Lower lobe of right lung (tissue), 2 donors: ENCODE data around the gene LNP1. TPM values are rescaled to one million over a fixed set of nuclear protein-coding genes. Genes with fewer than 3 reads are reported as not detected.
"Not testable (repeated sequence)": the region's sequence is repeated elsewhere in the genome, so short reads cannot be mapped to it uniquely, and the experiment has no call there.

Experiments used
- ATAC-seq, 2 donors: fragments of 200-7000 bp; cut with Tn5 transposase; one replicate each; pipeline ENCODE4 v1.9.1; 2020 to 2022; ENCODE audit warnings: mild to moderate bottlenecking in 2 of 2, moderate library complexity in 2 of 2
- DNase-seq: peaks from one replicate; pipeline ENCODE4 v3.0.0-alpha.2; 2020
- H3K27ac ChIP-seq: fragments of 200-600 bp; one replicate; pipeline ENCODE4 v1.8.0; 2022
- H3K27me3 ChIP-seq: fragments of 200-600 bp; one replicate; pipeline ENCODE4 v1.8.0; 2022; ENCODE audit warnings: low read depth
- H3K36me3 ChIP-seq: fragments of 200-600 bp; one replicate; pipeline ENCODE4 v1.8.0; 2022; ENCODE audit warnings: mild to moderate bottlenecking
- H3K4me1 ChIP-seq: fragments of 200-600 bp; one replicate; pipeline ENCODE4 v1.8.0; 2022
- H3K4me3 ChIP-seq: fragments of 200-600 bp; one replicate; pipeline ENCODE4 v1.8.0; 2022; ENCODE audit warnings: mild to moderate bottlenecking
- H3K9me3 ChIP-seq: fragments of 200-600 bp; one replicate; pipeline ENCODE4 v1.8.0; 2022
- intact Hi-C: fragments of 100-400 bp; cut with DNase I; formaldehyde crosslinking; loops from one replicate; pipeline ENCODE4 v1.11.0; 2022
- total RNA-seq: library from RNA; stranded (reverse); fragmentation: NEBNext Ultra II Directional; extraction: Animal tissue kit (Norgen Biotek cat#: 25700); gene quantifications from one replicate; pipeline ENCODE4 v1.2.1, GENCODE V29; 2021
- TF ChIP-seq, protein P1 (sequence below): fragments of 200-600 bp; IDR thresholded peaks from one replicate; pipeline ENCODE4 v1.8.0; 2022; ENCODE audit warnings: antibody characterized with exemption, mild to moderate bottlenecking
- donor health status: DM: no; HTN: yes; CAD: no; lungs with severe emphysema.

The LNP1 gene
- total RNA-seq, 1 donor from 2014 or later, result 2.0 TPM

DNA sequence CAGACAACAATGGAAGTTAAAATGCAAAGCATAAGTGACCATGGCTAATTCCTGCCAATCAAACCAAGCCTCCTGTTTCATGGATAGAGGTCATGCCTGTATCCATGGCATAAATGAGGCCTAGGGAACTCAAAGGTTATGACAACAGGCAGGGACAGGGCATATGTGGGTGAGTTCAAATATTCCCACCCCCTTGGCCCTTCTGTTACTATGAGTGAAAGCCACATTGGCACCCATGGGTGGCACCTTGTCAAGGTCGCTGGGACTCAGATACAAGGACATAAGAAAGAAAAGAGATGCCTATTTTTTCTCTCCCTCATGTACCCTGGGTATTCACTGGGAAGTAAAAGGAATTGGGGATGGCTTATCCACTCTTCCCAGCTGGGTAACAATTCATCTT is 65.8 kb downstream of the LNP1 start:
- H3K36me3 ChIP-seq, result no peaks in the 10 kb centered on the region
- DNase-seq, result no peak
- TF ChIP-seq, protein P1, sequence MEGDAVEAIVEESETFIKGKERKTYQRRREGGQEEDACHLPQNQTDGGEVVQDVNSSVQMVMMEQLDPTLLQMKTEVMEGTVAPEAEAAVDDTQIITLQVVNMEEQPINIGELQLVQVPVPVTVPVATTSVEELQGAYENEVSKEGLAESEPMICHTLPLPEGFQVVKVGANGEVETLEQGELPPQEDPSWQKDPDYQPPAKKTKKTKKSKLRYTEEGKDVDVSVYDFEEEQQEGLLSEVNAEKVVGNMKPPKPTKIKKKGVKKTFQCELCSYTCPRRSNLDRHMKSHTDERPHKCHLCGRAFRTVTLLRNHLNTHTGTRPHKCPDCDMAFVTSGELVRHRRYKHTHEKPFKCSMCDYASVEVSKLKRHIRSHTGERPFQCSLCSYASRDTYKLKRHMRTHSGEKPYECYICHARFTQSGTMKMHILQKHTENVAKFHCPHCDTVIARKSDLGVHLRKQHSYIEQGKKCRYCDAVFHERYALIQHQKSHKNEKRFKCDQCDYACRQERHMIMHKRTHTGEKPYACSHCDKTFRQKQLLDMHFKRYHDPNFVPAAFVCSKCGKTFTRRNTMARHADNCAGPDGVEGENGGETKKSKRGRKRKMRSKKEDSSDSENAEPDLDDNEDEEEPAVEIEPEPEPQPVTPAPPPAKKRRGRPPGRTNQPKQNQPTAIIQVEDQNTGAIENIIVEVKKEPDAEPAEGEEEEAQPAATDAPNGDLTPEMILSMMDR, result no peak
- ATAC-seq, result no peak
- intact Hi-C loops, result loop anchor here (10.0 kb wide), 1 partner anchor 118 kb away; no protein-coding TSS in a partner anchor
- no peaks in the 10 kb centered on the region for H3K4me1 ChIP-seq
- H3K9me3 ChIP-seq, result no peaks in the 10 kb centered on the region
- H3K4me3 ChIP-seq, result no peak overlapping the region
- H3K27me3 ChIP-seq, result no peaks in the 10 kb centered on the region
- H3K27ac ChIP-seq, result no peak overlapping the region

DNA sequence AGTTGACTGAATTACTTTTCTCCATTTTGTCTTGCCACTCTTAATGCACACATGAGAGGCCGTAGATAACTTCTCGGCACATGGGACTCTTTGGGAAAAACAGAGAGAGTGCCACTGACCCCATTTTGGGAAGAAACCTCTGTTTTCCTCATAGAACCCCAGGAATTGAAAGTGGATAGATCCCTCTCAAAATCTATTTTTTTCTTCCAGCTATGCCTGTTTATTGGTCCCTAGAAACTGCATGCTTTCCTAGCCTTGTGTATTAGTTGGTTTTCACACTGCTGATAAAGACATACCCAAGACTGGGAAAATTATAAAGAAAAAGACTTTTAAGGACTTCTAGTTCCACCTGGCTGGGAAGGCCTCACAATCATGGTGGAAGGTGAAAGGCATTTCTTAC is 67.3 kb downstream of the LNP1 start:
- intact Hi-C loops, result loop anchor here (10.0 kb wide), 1 partner anchor 116 kb away; no protein-coding TSS in a partner anchor

DNA sequence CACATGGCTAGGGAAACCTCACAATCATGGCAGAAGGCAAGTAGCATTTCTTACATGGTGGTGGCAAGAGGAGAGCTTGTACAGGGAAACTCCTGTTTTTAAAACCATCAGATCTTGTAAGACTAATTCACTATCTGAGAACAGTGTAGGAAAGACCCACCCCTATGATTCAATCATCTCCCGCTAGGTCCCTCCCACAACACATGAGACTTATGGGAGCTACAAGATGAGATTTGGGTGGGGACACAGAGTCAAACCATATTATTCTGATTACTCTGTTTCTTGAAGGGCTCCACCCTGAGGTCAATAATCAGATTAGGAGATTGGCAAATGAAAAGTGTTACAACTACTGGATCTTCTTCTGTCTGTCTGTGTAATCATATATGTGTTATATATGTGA is 69.6 kb downstream of the LNP1 start:
- TF ChIP-seq, protein P1, result no peak
- H3K27ac ChIP-seq, result no peak overlapping the region
- no peak overlapping the region for H3K4me3 ChIP-seq
- no peaks in the 10 kb centered on the region for H3K36me3 ChIP-seq
- H3K9me3 ChIP-seq, result no peaks in the 10 kb centered on the region
- DNase-seq (no peak), ATAC-seq (no peak)
- H3K4me1 ChIP-seq, result no peaks in the 10 kb centered on the region
- intact Hi-C loops, result no loop called here
- H3K27me3 ChIP-seq, result no peaks in the 10 kb centered on the region

More for the DNA sequence above, 67.3 kb downstream of the LNP1 start:
- H3K27me3 ChIP-seq, result no peaks in the 10 kb centered on the region
- no peak overlapping the region for H3K27ac ChIP-seq
- H3K4me1 ChIP-seq, result no peaks in the 10 kb centered on the region
- DNase-seq, result no peak
- no peaks in the 10 kb centered on the region for H3K9me3 ChIP-seq
- TF ChIP-seq, protein P1, result no peak
- no peak for ATAC-seq
- no peak overlapping the region for H3K4me3 ChIP-seq
- H3K36me3 ChIP-seq, result no peaks in the 10 kb centered on the region

DNA sequence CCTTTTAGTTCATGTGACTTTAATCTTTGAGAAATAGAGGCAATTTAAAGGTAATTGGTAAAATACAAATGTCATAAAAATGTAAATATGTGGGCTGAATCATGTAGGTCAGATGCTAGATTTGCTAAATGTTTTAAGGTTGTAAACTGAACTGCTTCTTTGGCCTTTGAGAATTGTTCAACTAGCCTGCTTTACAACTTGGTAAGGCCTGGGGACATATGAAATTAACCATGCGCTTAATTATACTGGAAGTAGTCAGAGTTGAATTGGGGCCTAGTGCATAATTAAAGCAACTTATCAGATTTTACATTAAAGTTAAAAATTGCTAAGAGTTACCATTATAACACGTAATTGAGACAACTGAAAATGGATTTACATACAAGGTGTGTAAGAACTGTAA is 70.1 kb downstream of the LNP1 start:
- H3K9me3 ChIP-seq, result no peaks in the 10 kb centered on the region
- H3K27ac ChIP-seq, result no peak overlapping the region
- no peaks in the 10 kb centered on the region for H3K27me3 ChIP-seq
- no peak overlapping the region for H3K4me3 ChIP-seq
- DNase-seq (no peak), ATAC-seq (no peak)
- no peaks in the 10 kb centered on the region for H3K36me3 ChIP-seq
- intact Hi-C loops, result no loop called here
- H3K4me1 ChIP-seq, result no peaks in the 10 kb centered on the region
- TF ChIP-seq, protein P1, result no peak

GRCh38 chr3:100477851-100478360 is 76.6 kb downstream of the LNP1 start:
- H3K36me3 ChIP-seq, intact Hi-C loops, DNase-seq, H3K4me1 ChIP-seq, H3K27me3 ChIP-seq, H3K4me3 ChIP-seq, H3K27ac ChIP-seq, ATAC-seq, H3K9me3 ChIP-seq: not testable (repeated sequence)

- H3K36me3 ChIP-seq, H3K9me3 ChIP-seq, H3K4me1 ChIP-seq, ATAC-seq, H3K27ac ChIP-seq, H3K27me3 ChIP-seq, DNase-seq, H3K4me3 ChIP-seq, intact Hi-C loops: not testable (repeated sequence)
Observed at GRCh38 chr3:100478521-100478920, 77.2 kb downstream of the LNP1 start.

DNA sequence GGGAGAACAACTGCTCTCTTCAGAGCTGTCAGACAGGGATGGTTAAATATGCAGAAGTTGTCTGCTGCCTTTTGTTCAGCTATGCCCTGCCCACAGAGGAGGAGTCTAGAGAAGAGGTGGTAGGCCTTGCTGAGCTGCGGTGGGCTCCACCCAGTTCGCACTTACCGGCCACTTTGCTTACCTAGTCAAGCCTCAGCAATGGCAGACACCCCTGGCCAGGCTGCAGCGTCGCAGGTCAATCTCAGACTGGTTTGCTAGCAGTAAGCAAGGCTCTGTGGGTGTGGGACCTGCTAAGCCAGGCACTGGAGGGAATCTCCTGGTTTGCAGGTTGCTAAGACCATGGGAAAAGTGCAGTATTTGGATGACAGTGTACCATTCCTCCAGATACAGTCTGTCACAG is 78.7 kb downstream of the LNP1 start:
- H3K27me3 ChIP-seq, result peaks cover 3% of the 10 kb centered on the region
- ATAC-seq (no peak), DNase-seq (no peak)
- H3K4me1 ChIP-seq, result no peaks in the 10 kb centered on the region
- TF ChIP-seq, protein P1, result no peak
- H3K9me3 ChIP-seq, result no peaks in the 10 kb centered on the region
- no peak overlapping the region for H3K4me3 ChIP-seq
- H3K27ac ChIP-seq, result no peak overlapping the region
- intact Hi-C loops, result no loop called here
- no peaks in the 10 kb centered on the region for H3K36me3 ChIP-seq
